SK-N-SH treated with all-trans-retinoic acid at 6 μM for 48 hours (cell line): ENCODE results near the gene REEP1.

ENCODE experiments used
- ARNTL ChIP-seq: fragments of 450-650 bp; formaldehyde crosslinking; IDR thresholded peaks from 2 replicates; pipeline ENCODE4 v1.5.0; 2020; ENCODE audit warnings: low read depth, mild to moderate bottlenecking, moderate library complexity, borderline replicate concordance
- GLIS3 ChIP-seq: fragments of 250-450 bp; sonication (Bioruptor Pico); IDR thresholded peaks from 2 replicates; pipeline ENCODE4 v1.5.0; 2020; ENCODE audit warnings: mild to moderate bottlenecking, moderate library complexity
- PPARA ChIP-seq: fragments of 250-450 bp; sonication (Bioruptor Pico); IDR thresholded peaks from 2 replicates; pipeline ENCODE4 v1.5.0; 2020; ENCODE audit warnings: mild to moderate bottlenecking, borderline replicate concordance
- RARB ChIP-seq: fragments of 250-450 bp; sonication (Bioruptor Pico); IDR thresholded peaks from 2 replicates; pipeline ENCODE4 v1.8.0; 2021; ENCODE audit warnings: mild to moderate bottlenecking, moderate library complexity
- SNAI2 ChIP-seq: fragments of 250-450 bp; sonication (Bioruptor Pico); IDR thresholded peaks from 2 replicates; pipeline ENCODE4 v1.5.0; 2020; ENCODE audit warnings: mild to moderate bottlenecking, moderate library complexity
- TOX ChIP-seq: fragments of 250-450 bp; sonication (Bioruptor Pico); IDR thresholded peaks from 2 replicates; pipeline ENCODE4 v1.8.0; 2021; ENCODE audit warnings: mild to moderate bottlenecking, moderate library complexity, borderline replicate concordance
- ZFP3 ChIP-seq: fragments of 250-450 bp; sonication (Bioruptor Pico); IDR thresholded peaks from 2 replicates; pipeline ENCODE4 v1.5.0; 2020; ENCODE audit warnings: mild to moderate bottlenecking, moderate library complexity
- ZFP30 ChIP-seq: fragments of 450-650 bp; formaldehyde crosslinking; IDR thresholded peaks from 2 replicates; pipeline ENCODE4 v1.5.0; 2022; ENCODE audit warnings: mild to moderate bottlenecking, moderate library complexity
- ZNF565 ChIP-seq: fragments of 450-650 bp; formaldehyde crosslinking; conservative IDR thresholded peaks from 2 replicates; pipeline ENCODE4 v1.5.0; 2020; ENCODE audit warnings: low read depth, mild to moderate bottlenecking, moderate library complexity
- ZNF8 ChIP-seq: fragments of 450-650 bp; formaldehyde crosslinking; IDR thresholded peaks from 2 replicates; pipeline ENCODE4 v1.5.0; 2020; ENCODE audit warnings: mild to moderate bottlenecking, moderate library complexity
- TF ChIP-seq, protein P1 (sequence below): fragments of 250-450 bp; sonication (Bioruptor Pico); IDR thresholded peaks from 2 replicates; pipeline ENCODE4 v1.5.1; 2020; ENCODE audit warnings: low read depth, mild to moderate bottlenecking, moderate library complexity

DNA sequence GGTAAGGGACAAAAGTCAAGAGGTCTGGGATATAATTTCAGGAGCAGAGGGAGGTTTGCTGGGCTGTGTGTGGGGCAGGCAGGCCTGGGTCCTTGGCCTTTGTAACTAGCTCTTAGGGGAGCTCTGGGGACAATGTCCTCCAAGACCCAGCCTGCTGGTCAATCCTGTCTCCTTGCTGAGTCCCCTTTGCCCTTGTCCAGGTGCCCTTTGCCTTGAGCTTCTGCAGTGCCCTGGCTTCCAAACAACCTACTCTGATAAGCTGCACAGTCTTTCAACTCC is 30.0 kb upstream of the REEP1 start:
- TF ChIP-seq PPARA (CRISPR knock-in tag) (no peak), ARNTL (CRISPR knock-in tag) (no peak), ZFP30 (CRISPR knock-in tag) (no peak), GLIS3 (CRISPR knock-in tag) (no peak), ZFP3 (CRISPR knock-in tag) (no peak), TOX (CRISPR knock-in tag) (no peak), RARB (CRISPR knock-in tag) (no peak), ZNF565 (CRISPR knock-in tag) (no peak), SNAI2 (CRISPR knock-in tag) (no peak), ZNF8 (CRISPR knock-in tag) (no peak)
- TF ChIP-seq, protein P1, sequence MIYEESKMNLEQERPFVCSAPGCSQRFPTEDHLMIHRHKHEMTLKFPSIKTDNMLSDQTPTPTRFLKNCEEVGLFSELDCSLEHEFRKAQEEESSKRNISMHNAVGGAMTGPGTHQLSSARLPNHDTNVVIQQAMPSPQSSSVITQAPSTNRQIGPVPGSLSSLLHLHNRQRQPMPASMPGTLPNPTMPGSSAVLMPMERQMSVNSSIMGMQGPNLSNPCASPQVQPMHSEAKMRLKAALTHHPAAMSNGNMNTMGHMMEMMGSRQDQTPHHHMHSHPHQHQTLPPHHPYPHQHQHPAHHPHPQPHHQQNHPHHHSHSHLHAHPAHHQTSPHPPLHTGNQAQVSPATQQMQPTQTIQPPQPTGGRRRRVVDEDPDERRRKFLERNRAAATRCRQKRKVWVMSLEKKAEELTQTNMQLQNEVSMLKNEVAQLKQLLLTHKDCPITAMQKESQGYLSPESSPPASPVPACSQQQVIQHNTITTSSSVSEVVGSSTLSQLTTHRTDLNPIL: no peak
